HL-60/S4 (cell line): ENCODE data around the gene DENND1B.
"Not testable (repeated sequence)": the region's sequence is repeated elsewhere in the genome, so short reads cannot be mapped to it uniquely, and the experiment has no call there.

Source experiments
- in situ Hi-C: fragments of 300-500 bp; cut with MboI; formaldehyde crosslinking; loops from 2 replicates; pipeline ENCODE4 v1.14.3; 2022; ENCODE audit warnings: low sequenced_read_pairs

The DENND1B gene

DNA sequence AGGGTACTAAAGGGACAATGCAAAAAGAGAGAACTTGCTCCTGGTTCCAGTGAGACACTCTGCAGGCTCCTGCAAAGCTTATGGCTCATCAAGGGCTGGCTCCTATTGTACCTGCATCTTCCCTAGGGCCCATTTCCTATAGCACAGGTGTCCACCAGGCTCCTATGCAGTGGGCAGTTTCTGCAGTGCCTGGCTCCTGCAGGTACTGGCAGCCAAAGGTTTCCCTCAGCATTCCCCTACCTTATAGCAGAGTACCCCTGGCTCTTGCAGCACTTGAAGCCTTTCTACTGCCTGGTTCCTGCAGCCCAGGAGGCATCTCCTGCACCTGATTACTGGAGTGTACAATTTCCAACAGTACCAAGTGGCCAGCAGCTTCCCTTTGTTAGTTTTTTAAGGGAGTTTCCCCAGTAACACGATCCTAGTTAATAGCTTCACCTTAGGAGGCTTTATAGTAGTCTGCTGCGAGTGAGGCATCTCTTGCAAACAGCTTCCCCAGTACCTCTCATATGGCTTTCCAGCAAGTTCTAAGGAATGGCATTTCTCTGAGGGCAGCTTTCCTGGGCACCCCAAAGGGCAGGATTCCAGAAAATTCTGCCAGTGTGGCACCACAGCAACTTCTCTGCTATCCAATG is 141.7 kb downstream of the DENND1B start:
- in situ Hi-C loops, result no loop called here

GRCh38 chr1:197632651-197633050 is 142.6 kb downstream of the DENND1B start:
- in situ Hi-C loops, result no loop called here

- in situ Hi-C loops, result no loop called here
These were observed 143.3 kb downstream of the DENND1B start for GRCh38 chr1:197632005-197632404.

GRCh38 chr1:197622371-197622770 is 152.9 kb downstream of the DENND1B start:
- in situ Hi-C loops, result loop anchor here (25.0 kb wide), 1 partner anchor 240 kb away; no protein-coding TSS in a partner anchor

DNA sequence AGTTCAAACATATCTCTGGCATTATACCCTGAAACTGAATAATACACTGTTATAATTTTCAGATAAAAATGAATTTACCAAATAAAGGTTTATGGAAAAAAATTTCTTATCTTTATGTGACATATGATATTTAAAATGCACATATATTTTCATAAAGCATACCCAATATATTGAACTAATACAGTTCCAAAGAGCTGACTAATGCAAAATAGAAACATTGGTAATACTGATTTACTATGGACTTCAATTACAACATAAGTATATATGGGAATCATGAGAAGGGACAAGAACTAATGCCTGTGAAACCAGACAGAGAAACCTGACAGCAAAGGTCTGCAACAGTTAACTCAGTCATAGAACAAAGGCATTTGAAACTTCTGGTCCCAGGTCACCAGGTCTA is 153.5 kb downstream of the DENND1B start:
- in situ Hi-C loops, result loop anchor here (25.0 kb wide), 1 partner anchor 241 kb away; no protein-coding TSS in a partner anchor

- in situ Hi-C loops, result loop anchor here (25.0 kb wide), 1 partner anchor 242 kb away; no protein-coding TSS in a partner anchor
These were observed 154.5 kb downstream of the DENND1B start for GRCh38 chr1:197620714-197621163.

DNA sequence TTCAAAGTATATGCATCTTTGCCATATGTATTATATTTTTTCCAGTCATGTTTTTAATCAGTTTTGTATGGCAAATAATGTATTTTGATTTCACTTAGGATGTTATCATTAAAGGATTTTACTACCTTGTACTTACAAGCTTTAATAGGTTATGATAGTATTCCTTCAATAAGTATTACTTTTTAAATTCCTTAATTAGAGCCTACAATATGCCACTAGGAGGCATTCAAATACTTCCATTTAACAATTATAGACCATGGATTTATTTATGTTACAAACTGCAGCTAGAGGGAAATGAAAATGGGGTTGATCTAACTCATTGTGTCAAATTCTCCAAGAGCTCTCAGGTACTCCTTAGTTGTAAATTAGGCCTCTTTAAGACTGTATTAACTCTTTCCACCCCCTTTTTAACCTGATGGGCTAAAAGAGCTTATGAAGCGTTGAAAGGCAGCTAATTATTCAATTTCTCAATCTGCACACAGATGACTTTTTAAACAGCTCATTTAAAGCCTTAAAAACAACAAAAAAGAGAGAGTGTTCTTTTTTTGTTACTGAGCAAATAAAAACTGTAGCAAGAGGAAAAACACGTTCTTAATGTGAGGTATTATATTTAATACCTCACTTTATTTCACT is 156.2 kb downstream of the DENND1B start:
- in situ Hi-C loops, result loop anchor here (25.0 kb wide), 1 partner anchor 243 kb away; no protein-coding TSS in a partner anchor

GRCh38 chr1:197618061-197618460 is 157.2 kb downstream of the DENND1B start:
- in situ Hi-C loops, result loop anchor here (25.0 kb wide), 1 partner anchor 244 kb away; no protein-coding TSS in a partner anchor

DNA sequence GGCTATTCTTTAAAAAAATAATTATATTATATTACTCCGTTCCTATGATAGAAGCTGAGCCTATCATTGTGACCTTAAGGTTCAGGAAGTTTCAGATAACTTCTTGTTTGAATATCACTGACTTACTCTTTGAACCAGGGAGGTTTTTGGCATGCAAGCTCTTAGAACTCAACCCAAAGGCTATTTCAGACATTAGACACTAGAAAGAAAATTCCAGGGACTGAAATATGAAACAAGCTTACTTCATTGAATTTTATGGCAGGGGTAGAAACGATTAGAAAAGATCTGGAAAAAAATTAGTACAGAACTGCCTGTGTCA is 159.6 kb downstream of the DENND1B start:
- in situ Hi-C loops, result loop anchor here (25.0 kb wide), 1 partner anchor 247 kb away; no protein-coding TSS in a partner anchor

DNA sequence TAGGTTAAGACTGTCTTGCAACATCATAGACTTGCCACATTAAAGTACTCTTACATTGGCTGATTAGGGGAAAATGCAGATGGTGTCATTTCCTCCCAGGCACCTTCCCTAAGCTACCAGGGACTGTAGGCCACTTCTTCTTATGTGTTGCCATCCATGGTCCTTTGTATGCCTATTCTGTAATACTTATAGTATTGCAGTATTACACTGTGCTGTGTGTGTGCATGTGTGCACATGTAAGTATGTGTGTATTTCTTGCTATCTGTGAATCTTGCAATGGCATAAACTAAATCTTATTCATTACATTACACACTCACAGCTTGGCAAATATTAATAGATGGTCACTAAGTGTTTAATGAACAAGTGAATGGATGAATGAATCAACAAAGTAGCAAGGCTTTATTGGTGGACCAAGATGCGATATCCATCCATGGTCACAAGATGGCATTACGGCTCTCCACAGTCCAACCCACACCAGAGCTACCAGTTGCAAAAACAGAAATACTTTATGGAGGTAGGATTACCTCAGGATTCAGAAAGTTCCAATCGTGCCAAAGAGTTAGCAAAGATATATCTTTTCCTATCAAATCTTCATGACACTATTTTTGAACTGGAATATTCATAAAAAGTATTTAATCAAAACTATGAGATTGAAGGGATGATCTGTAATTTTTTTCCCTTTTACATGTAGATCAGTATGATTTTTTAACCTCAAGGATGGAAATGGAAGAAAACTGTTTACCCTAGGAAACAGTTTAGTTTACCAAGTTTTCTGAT is 160.2 kb downstream of the DENND1B start:
- in situ Hi-C loops, result loop anchor here (25.0 kb wide), 1 partner anchor 247 kb away; no protein-coding TSS in a partner anchor

DNA sequence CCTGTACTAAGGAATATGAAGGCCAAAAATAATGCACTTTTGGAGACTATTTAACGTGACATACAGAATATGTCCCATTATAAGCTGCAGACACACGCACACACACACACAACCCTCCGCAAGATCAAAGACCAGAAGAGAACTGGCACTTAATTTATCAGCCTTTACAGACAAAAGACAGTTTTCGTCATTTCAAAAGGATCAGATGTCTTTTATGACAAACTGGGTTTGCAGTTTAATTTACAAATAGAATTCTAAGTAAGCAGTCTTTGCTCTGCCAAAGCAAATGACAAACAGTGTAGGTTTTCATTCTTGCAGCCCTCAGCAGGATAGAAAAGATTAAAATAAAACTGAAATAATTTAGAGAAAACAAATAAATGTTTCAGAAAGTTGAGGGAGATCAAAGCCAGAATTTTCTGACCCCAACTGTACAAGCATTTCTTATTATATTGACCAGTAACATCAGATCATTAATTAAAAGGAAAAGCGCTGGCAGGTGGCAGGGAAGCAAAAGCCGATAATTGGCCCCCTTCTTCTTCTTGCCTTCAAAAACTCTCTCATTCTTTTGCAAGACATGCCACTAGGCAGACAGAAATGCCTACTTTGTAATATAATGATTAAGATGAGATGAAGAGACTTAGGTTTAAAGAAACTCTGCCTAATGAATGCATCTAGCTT is 169.0 kb downstream of the DENND1B start:
- in situ Hi-C loops, result loop anchor here (25.0 kb wide), 1 partner anchor 256 kb away; no protein-coding TSS in a partner anchor

- in situ Hi-C loops, result loop anchor here (25.0 kb wide), 1 partner anchor 258 kb away; no protein-coding TSS in a partner anchor
These were observed 171.0 kb downstream of the DENND1B start for GRCh38 chr1:197604302-197604701.

GRCh38 chr1:197600751-197601150 is 174.5 kb downstream of the DENND1B start:
- in situ Hi-C loops, result loop anchor here (25.0 kb wide), 1 partner anchor 262 kb away; no protein-coding TSS in a partner anchor

- in situ Hi-C loops, result loop anchor here (25.0 kb wide), 1 partner anchor 263 kb away; no protein-coding TSS in a partner anchor
These were observed 175.5 kb downstream of the DENND1B start for GRCh38 chr1:197599789-197600188.

DNA sequence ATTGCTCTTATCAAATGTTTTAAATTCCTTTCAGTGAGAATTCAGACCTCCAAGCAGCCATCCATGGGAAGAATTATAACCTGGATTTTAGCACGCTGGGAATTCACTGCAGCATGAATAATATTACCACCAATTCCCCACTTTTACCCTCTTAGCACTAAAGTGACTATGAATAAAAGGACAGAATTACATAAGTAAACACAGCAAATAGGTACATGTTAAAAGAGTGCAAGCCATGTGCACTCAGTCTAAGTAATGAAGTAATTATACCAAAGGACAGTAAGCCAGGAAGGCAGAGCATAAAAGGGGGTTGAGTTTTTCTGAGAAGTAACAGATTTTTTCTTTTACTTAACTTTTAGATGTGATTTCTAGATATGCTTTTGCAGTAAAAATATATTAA is 176.3 kb downstream of the DENND1B start:
- in situ Hi-C loops, result no loop called here

DNA sequence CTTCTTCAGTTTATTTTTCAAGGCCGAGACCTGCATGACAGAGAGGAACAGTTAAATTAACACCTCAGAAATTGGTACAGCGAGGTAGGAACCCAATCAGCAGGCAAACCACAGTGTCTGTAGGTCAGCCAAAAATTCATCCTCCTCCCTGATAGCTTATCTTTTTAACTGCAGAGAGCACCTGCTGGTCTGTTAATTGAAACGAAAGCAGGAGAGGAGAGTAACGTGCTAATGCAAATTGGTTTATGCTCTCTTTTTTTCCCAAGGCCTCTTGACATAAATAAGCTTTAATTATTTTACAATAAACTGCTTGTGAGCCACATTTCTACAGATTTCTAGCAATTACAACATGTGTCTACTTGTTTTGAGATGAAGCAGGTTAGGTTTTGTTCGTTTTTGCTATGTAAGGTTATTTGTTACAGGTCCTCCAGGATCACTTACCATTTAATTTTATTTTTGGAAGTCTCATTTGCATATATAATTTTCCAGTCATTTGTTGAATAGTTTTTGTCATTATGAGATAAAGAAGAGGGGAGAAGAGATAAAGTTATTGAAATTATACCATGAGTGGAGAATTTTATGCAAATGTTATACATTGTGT is 179.9 kb downstream of the DENND1B start:
- in situ Hi-C loops, result no loop called here

DNA sequence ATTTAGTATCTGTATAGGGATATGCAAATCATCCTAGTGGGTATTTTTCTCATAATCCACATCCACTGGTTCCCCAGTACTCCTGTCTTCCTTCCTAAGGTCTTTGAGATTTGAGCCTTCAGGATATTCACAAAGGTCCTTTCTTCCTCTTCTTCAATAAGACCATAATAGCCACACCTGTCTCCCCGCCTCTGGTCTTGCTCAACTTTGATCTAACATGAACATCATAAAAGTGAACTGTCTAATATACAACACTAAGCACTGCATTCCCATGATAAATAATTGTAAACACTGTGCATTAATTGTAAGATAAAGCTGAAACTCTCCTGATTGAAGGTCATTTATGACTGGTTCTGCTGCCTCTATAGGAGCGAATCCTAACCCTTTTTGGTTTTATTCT is 184.6 kb downstream of the DENND1B start:
- in situ Hi-C loops, result no loop called here

- in situ Hi-C loops, result no loop called here
These were observed 189.5 kb downstream of the DENND1B start for GRCh38 chr1:197585809-197586208.

DNA sequence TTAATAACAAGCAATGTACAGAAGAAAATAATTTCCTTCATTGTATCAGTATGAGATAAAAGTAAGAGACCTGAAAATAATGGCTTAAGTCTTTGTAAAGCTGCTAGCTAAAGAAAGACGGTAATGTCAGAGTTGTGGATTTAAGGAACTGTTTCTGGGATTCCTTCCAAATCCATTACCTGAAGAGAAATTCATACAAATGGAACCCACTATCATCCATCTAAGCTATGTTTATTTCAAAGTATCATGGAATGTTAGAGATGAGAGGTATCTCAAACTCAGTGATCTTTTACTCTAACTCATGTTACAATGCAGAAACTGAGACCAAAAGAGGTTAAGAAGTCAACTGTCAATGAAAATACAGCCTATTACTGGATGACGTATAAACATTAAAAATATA is 197.7 kb downstream of the DENND1B start:
- in situ Hi-C loops, result no loop called here

DNA sequence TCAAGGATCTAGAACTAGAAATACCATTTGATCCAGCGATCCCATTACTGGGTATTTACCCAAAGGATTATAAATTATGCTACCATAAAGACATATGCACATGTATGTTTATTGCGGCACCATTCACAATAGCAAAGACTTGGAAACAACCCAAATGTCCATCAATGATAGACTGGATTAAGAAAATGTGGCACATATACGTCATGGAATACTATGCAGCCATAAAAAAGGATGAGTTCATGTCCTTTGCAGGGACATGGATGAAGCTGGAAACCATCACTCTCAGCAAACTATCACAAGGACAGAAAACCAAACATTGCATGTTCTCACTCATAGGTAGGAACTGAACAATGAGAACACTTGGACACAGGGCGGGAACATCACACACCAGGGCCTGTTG is 199.7 kb downstream of the DENND1B start:
- in situ Hi-C loops, result not testable (repeated sequence)
